ENCODE measurements around the gene DHRS4L2. TPM values are rescaled to one million over a fixed set of nuclear protein-coding genes. Genes with fewer than 3 reads are reported as not detected.
A peak's percentile ranks its signal among the peaks of the same experiment; 100 is the strongest.
"Not testable (repeated sequence)": the region's sequence is repeated elsewhere in the genome, so short reads cannot be mapped to it uniquely, and the experiment has no call there.

The DHRS4L2 gene
- polyA plus RNA-seq, 1 donor (not counting 4 experiments of a cell fraction or from before 2014, with no cell fraction given) = 18.1 TPM

DNA sequence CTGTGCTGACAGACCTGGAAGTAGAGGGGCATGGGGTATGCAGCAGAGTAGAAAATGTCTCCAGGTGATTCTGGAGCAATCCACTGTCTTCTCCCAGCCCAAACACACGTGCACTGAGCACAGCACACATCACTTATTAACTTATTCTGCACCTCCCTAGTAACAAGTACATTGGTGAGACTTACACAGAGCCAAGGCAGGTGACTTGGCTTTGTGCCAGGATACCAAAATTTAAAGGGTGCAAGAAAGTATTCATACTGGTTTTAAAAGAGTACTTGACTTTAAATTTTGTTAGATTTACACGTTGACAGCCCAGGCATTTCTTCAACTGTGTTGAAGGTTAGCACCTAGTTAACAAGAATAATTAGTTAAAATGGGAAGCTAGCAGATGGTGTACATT, 52.0 kb downstream of the DHRS4L2 start:
- dilution Hi-C loops (cut with MboI; ENCODE audit: extremely low pct_ligation_motif_present, low sequenced_read_pairs) = no loop called here
- Histone ChIP-seq H3K9me3 (ENCODE audit: control insufficient read depth, low read depth, low read length) (no peaks in the 10 kb centered on the region), H4K20me1 (ENCODE audit: control insufficient read depth, extremely low read depth, insufficient read depth, low read length) (no peaks in the 10 kb centered on the region), H2AFZ (ENCODE audit: control insufficient read depth, low read length) (no peak overlapping the region), H3K27me3 (ENCODE audit: control insufficient read depth, extremely low read depth, insufficient read depth, low read length) (no peaks in the 10 kb centered on the region), H3K79me2 (ENCODE audit: control insufficient read depth, insufficient read depth, low read length) (no peaks in the 10 kb centered on the region), H3K4me2 (ENCODE audit: control insufficient read depth, extremely low read depth, insufficient read depth, low read depth, low read length) (no peak overlapping the region), H3K4me3 (ENCODE audit: control insufficient read depth in 2 of 3, extremely low read depth in 1 of 3, insufficient read depth in 2 of 3, low read depth in 1 of 3, low read length in 3 of 3) (no peak overlapping the region), H3K27ac (ENCODE audit: control insufficient read depth, insufficient read depth, low read length) (no peak overlapping the region), H3K4me1 (ENCODE audit: control insufficient read depth, extremely low read depth, insufficient read depth, low read length) (no peaks in the 10 kb centered on the region), H3K9ac (ENCODE audit: control insufficient read depth, extremely low read depth, insufficient read depth, low read length) (no peak overlapping the region), H3K9me1 (ENCODE audit: control insufficient read depth, extremely low read depth, insufficient read depth, low read length) (no peaks in the 10 kb centered on the region), H3K36me3 (ENCODE audit: control insufficient read depth in 2 of 2, extremely low read depth in 1 of 2, insufficient read depth in 2 of 2, low read length in 2 of 2) (no peaks in the 10 kb centered on the region)
- TF ChIP-seq, protein P1, sequence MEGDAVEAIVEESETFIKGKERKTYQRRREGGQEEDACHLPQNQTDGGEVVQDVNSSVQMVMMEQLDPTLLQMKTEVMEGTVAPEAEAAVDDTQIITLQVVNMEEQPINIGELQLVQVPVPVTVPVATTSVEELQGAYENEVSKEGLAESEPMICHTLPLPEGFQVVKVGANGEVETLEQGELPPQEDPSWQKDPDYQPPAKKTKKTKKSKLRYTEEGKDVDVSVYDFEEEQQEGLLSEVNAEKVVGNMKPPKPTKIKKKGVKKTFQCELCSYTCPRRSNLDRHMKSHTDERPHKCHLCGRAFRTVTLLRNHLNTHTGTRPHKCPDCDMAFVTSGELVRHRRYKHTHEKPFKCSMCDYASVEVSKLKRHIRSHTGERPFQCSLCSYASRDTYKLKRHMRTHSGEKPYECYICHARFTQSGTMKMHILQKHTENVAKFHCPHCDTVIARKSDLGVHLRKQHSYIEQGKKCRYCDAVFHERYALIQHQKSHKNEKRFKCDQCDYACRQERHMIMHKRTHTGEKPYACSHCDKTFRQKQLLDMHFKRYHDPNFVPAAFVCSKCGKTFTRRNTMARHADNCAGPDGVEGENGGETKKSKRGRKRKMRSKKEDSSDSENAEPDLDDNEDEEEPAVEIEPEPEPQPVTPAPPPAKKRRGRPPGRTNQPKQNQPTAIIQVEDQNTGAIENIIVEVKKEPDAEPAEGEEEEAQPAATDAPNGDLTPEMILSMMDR (optimal IDR thresholded peaks at IDR 0.05 in 1 of 3, IDR thresholded peaks at IDR 0.05 in 1 of 3, conservative IDR thresholded peaks at IDR 0.05 in 1 of 3; ENCODE audit: extremely low read depth in 1 of 3, insufficient read depth in 2 of 3, low read length in 3 of 3) = no peak
- no peak for TF ChIP-seq EZH2 (IDR thresholded peaks at IDR 0.05; ENCODE audit: low read length)
- no peak for FAIRE-seq
- DNase-seq (ENCODE audit: low read depth, low spot score) = no peak

- Histone ChIP-seq H3K27me3 (ENCODE audit: control insufficient read depth, extremely low read depth, insufficient read depth, low read length) (no peaks in the 10 kb centered on the region), H3K4me3 (ENCODE audit: control insufficient read depth in 2 of 3, extremely low read depth in 1 of 3, insufficient read depth in 2 of 3, low read depth in 1 of 3, low read length in 3 of 3) (no peak overlapping the region), H3K9me1 (ENCODE audit: control insufficient read depth, extremely low read depth, insufficient read depth, low read length) (no peaks in the 10 kb centered on the region), H3K4me1 (ENCODE audit: control insufficient read depth, extremely low read depth, insufficient read depth, low read length) (no peaks in the 10 kb centered on the region), H3K9ac (ENCODE audit: control insufficient read depth, extremely low read depth, insufficient read depth, low read length) (no peak overlapping the region), H3K36me3 (ENCODE audit: control insufficient read depth in 2 of 2, extremely low read depth in 1 of 2, insufficient read depth in 2 of 2, low read length in 2 of 2) (no peaks in the 10 kb centered on the region), H4K20me1 (ENCODE audit: control insufficient read depth, extremely low read depth, insufficient read depth, low read length) (no peaks in the 10 kb centered on the region), H3K79me2 (ENCODE audit: control insufficient read depth, insufficient read depth, low read length) (no peaks in the 10 kb centered on the region), H3K27ac (ENCODE audit: control insufficient read depth, insufficient read depth, low read length) (no peak overlapping the region), H3K9me3 (ENCODE audit: control insufficient read depth, low read depth, low read length) (no peaks in the 10 kb centered on the region), H3K4me2 (ENCODE audit: control insufficient read depth, extremely low read depth, insufficient read depth, low read depth, low read length) (no peak overlapping the region), H2AFZ (ENCODE audit: control insufficient read depth, low read length) (peak overlapping the region; percentile 39)
- DNase-seq (ENCODE audit: low read depth, low spot score) (no peak), FAIRE-seq (no peak)
- dilution Hi-C loops (cut with MboI; ENCODE audit: extremely low pct_ligation_motif_present, low sequenced_read_pairs) = no loop called here
- TF ChIP-seq, protein P1 (optimal IDR thresholded peaks at IDR 0.05 in 1 of 3, IDR thresholded peaks at IDR 0.05 in 1 of 3, conservative IDR thresholded peaks at IDR 0.05 in 1 of 3; ENCODE audit: extremely low read depth in 1 of 3, insufficient read depth in 2 of 3, low read length in 3 of 3) = no peak
- TF ChIP-seq EZH2 (IDR thresholded peaks at IDR 0.05; ENCODE audit: low read length) = no peak
Measured at GRCh38 chr14:24042746-24043145, 54.0 kb downstream of the DHRS4L2 start.

- DNase-seq (ENCODE audit: low read depth, low spot score); dilution Hi-C loops (cut with MboI; ENCODE audit: extremely low pct_ligation_motif_present, low sequenced_read_pairs); H3K9me1 ChIP-seq (ENCODE audit: control insufficient read depth, extremely low read depth, insufficient read depth, low read length); H3K4me1 ChIP-seq (ENCODE audit: control insufficient read depth, extremely low read depth, insufficient read depth, low read length); H3K9me3 ChIP-seq (ENCODE audit: control insufficient read depth, low read depth, low read length); H3K4me3 ChIP-seq (ENCODE audit: control insufficient read depth in 2 of 3, extremely low read depth in 1 of 3, insufficient read depth in 2 of 3, low read depth in 1 of 3, low read length in 3 of 3); FAIRE-seq; H3K9ac ChIP-seq (ENCODE audit: control insufficient read depth, extremely low read depth, insufficient read depth, low read length); H4K20me1 ChIP-seq (ENCODE audit: control insufficient read depth, extremely low read depth, insufficient read depth, low read length); H2AFZ ChIP-seq (ENCODE audit: control insufficient read depth, low read length); H3K27ac ChIP-seq (ENCODE audit: control insufficient read depth, insufficient read depth, low read length); H3K79me2 ChIP-seq (ENCODE audit: control insufficient read depth, insufficient read depth, low read length); H3K27me3 ChIP-seq (ENCODE audit: control insufficient read depth, extremely low read depth, insufficient read depth, low read length); H3K4me2 ChIP-seq (ENCODE audit: control insufficient read depth, extremely low read depth, insufficient read depth, low read depth, low read length); H3K36me3 ChIP-seq (ENCODE audit: control insufficient read depth in 2 of 2, extremely low read depth in 1 of 2, insufficient read depth in 2 of 2, low read length in 2 of 2): not testable (repeated sequence)
Measured at GRCh38 chr14:24049002-24049401, 60.3 kb downstream of the DHRS4L2 start.

DNA sequence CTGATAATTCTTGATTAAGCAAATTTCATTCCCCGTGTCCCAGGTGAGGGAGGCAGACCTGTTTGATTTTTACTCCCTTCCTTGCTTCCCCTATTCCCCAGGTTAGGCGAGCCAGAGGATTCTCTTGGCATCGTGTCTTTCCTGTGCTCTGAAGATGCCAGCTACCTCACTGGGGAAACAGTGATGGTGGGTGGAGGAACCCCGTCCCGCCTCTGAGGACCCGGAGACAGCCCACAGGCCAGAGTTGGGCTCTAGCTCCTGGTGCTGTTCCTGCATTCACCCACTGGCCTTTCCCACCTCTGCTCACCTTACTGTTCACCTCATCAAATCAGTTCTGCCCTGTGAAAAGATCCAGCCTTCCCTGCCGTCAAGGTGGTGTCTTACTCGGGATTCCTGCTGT, 62.0 kb downstream of the DHRS4L2 start:
- DNase-seq (ENCODE audit: low read depth, low spot score); FAIRE-seq; H3K9me1 ChIP-seq (ENCODE audit: control insufficient read depth, extremely low read depth, insufficient read depth, low read length); H4K20me1 ChIP-seq (ENCODE audit: control insufficient read depth, extremely low read depth, insufficient read depth, low read length); dilution Hi-C loops (cut with MboI; ENCODE audit: extremely low pct_ligation_motif_present, low sequenced_read_pairs); H3K27me3 ChIP-seq (ENCODE audit: control insufficient read depth, extremely low read depth, insufficient read depth, low read length); H3K4me1 ChIP-seq (ENCODE audit: control insufficient read depth, extremely low read depth, insufficient read depth, low read length); H3K4me2 ChIP-seq (ENCODE audit: control insufficient read depth, extremely low read depth, insufficient read depth, low read depth, low read length); H3K36me3 ChIP-seq (ENCODE audit: control insufficient read depth in 2 of 2, extremely low read depth in 1 of 2, insufficient read depth in 2 of 2, low read length in 2 of 2); H3K79me2 ChIP-seq (ENCODE audit: control insufficient read depth, insufficient read depth, low read length); H3K9me3 ChIP-seq (ENCODE audit: control insufficient read depth, low read depth, low read length); H3K4me3 ChIP-seq (ENCODE audit: control insufficient read depth in 2 of 3, extremely low read depth in 1 of 3, insufficient read depth in 2 of 3, low read depth in 1 of 3, low read length in 3 of 3); H3K9ac ChIP-seq (ENCODE audit: control insufficient read depth, extremely low read depth, insufficient read depth, low read length); H2AFZ ChIP-seq (ENCODE audit: control insufficient read depth, low read length); H3K27ac ChIP-seq (ENCODE audit: control insufficient read depth, insufficient read depth, low read length): not testable (repeated sequence)

Measured in keratinocyte (primary cell).